OCI-LY3 (cell line): ENCODE data around the gene PTPRM.

ENCODE experiments used
- H2AFZ ChIP-seq: fragments of 200-600, 300-600 bp; shearing (Covaris generic); 2 replicates; pipeline ENCODE4 v1.6.0; 2014; ENCODE audit warnings: antibody characterized with exemption, low read depth, low read length
- H3K27ac ChIP-seq: fragments of 200-600, 300-600 bp; sonication (generic); 2 replicates; pipeline ENCODE4 v1.5.1; 2014; ENCODE audit warnings: mild to moderate bottlenecking, low read length, moderate library complexity, mixed read lengths
- H3K27me3 ChIP-seq: fragments of 200-600, 300-600 bp; sonication (generic); 2 replicates; pipeline ENCODE4 v1.6.1; 2014; ENCODE audit warnings: low read depth, low read length, mixed read lengths
- H3K36me3 ChIP-seq: fragments of 200-600, 300-600 bp; sonication (generic); replicated peaks from 2 replicates; pipeline ENCODE3; 2014; ENCODE audit warnings: low read depth, low read length, mixed read lengths
- H3K4me1 ChIP-seq: fragments of 300-600, 200-600 bp; sonication (generic); 2 replicates; pipeline ENCODE4 v1.6.1; 2014; ENCODE audit warnings: low read length, mixed read lengths
- H3K4me2 ChIP-seq: fragments of 200-600, 300-600 bp; sonication (generic); 2 replicates; pipeline ENCODE4 v1.6.1; 2014; ENCODE audit warnings: low read length, mixed read lengths
- H3K4me3 ChIP-seq: fragments of 300-600, 200-600 bp; sonication (generic); 2 replicates; pipeline ENCODE4 v1.5.1; 2014; ENCODE audit warnings: antibody characterized with exemption, mild to moderate bottlenecking, low read length, moderate library complexity
- H3K79me2 ChIP-seq: fragments of 300-600, 200-600 bp; shearing (Covaris generic); 2 replicates; pipeline ENCODE4 v1.6.1; 2014; ENCODE audit warnings: mild to moderate bottlenecking, low read length, mixed read lengths
- H3K9ac ChIP-seq: fragments of 300-600, 200-600 bp; shearing (Covaris generic); 2 replicates; pipeline ENCODE4 v1.6.0; 2014; ENCODE audit warnings: mild to moderate bottlenecking, low read length, moderate library complexity
- H3K9me3 ChIP-seq: fragments of 200-600, 300-600 bp; shearing (Covaris generic); 2 replicates; pipeline ENCODE4 v1.6.1; 2014; ENCODE audit warnings: low read length, mixed read lengths; ENCODE audit not compliant: insufficient read depth
- H4K20me1 ChIP-seq: fragments of 200-600, 300-600 bp; sonication (generic); 2 replicates; pipeline ENCODE4 v1.6.1; 2016; ENCODE audit warnings: low read length, mixed read lengths; ENCODE audit not compliant: insufficient read depth
- EZH2phosphoT487 ChIP-seq: fragments of 200-600 bp; shearing (Covaris generic); IDR thresholded peaks from 2 replicates; pipeline ENCODE4 v1.6.1; 2018; ENCODE audit warnings: antibody characterized with exemption, mixed run types, low read depth
- TF ChIP-seq, protein P1 (sequence below): fragments of 200-600, 300-600 bp; sonication (generic); IDR thresholded peaks from 2 replicates; pipeline ENCODE4 v1.5.1; 2014; ENCODE audit warnings: antibody characterized with exemption, low read length, low read depth

Gene PTPRM

GRCh38 chr18:8400825-8401224 is 833.7 kb downstream of the PTPRM start:
- Histone ChIP-seq H3K27me3 (peaks cover 13% of the 10 kb centered on the region; the same call in 1 of the 2 replicates), H3K4me2 (no peak overlapping the region), H3K4me3 (no peak overlapping the region), H3K9ac (no peak overlapping the region), H3K79me2 (no peaks in the 10 kb centered on the region), H4K20me1 (no peaks in the 10 kb centered on the region), H3K36me3 (no peaks in the 10 kb centered on the region), H3K27ac (no peak overlapping the region), H3K9me3 (no peaks in the 10 kb centered on the region), H2AFZ (no peak overlapping the region), H3K4me1 (no peaks in the 10 kb centered on the region)
- TF ChIP-seq, protein P1, sequence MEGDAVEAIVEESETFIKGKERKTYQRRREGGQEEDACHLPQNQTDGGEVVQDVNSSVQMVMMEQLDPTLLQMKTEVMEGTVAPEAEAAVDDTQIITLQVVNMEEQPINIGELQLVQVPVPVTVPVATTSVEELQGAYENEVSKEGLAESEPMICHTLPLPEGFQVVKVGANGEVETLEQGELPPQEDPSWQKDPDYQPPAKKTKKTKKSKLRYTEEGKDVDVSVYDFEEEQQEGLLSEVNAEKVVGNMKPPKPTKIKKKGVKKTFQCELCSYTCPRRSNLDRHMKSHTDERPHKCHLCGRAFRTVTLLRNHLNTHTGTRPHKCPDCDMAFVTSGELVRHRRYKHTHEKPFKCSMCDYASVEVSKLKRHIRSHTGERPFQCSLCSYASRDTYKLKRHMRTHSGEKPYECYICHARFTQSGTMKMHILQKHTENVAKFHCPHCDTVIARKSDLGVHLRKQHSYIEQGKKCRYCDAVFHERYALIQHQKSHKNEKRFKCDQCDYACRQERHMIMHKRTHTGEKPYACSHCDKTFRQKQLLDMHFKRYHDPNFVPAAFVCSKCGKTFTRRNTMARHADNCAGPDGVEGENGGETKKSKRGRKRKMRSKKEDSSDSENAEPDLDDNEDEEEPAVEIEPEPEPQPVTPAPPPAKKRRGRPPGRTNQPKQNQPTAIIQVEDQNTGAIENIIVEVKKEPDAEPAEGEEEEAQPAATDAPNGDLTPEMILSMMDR = no peak
- no peak for TF ChIP-seq EZH2phosphoT487

DNA sequence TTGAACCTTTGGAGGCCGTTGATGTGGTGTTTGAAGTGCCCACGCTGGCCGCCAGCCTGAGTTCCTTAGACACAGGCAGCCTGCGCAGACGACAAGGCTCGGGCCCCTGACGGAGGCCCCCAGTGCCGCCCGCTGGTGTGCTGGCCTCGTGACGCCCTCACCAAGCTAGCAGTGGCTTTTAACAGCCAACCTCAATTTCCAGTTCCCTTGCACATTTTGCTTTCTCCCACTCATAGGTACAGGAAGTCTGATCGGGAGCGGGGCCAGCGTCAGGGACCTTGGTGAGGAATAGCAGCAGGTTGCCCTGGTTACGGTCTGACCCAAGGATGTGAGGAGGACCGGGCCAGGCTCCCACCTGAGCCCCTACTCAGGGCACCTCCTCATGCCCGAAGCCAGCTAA is 834.5 kb downstream of the PTPRM start:
- no peaks in the 10 kb centered on the region for H3K36me3 ChIP-seq
- H4K20me1 ChIP-seq = no peaks in the 10 kb centered on the region
- no peaks in the 10 kb centered on the region for H3K79me2 ChIP-seq
- H2AFZ ChIP-seq = no peak overlapping the region
- no peak overlapping the region for H3K27ac ChIP-seq
- H3K27me3 ChIP-seq = peaks cover 13% of the 10 kb centered on the region; the same call in 1 of the 2 replicates
- no peaks in the 10 kb centered on the region for H3K9me3 ChIP-seq
- H3K4me2 ChIP-seq = no peak overlapping the region
- no peak overlapping the region for H3K9ac ChIP-seq
- TF ChIP-seq EZH2phosphoT487 = no peak
- no peak overlapping the region for H3K4me3 ChIP-seq
- H3K4me1 ChIP-seq = no peaks in the 10 kb centered on the region

GRCh38 chr18:8402237-8402636 is 835.1 kb downstream of the PTPRM start:
- Histone ChIP-seq H3K9me3 (no peaks in the 10 kb centered on the region), H4K20me1 (no peaks in the 10 kb centered on the region), H2AFZ (no peak overlapping the region), H3K9ac (no peak overlapping the region), H3K36me3 (no peaks in the 10 kb centered on the region), H3K27me3 (peaks cover 13% of the 10 kb centered on the region; the same call in 1 of the 2 replicates), H3K4me3 (no peak overlapping the region), H3K79me2 (no peaks in the 10 kb centered on the region), H3K27ac (no peak overlapping the region), H3K4me2 (no peak overlapping the region), H3K4me1 (no peaks in the 10 kb centered on the region)
- TF ChIP-seq EZH2phosphoT487 = no peak
- TF ChIP-seq, protein P1 = no peak

DNA sequence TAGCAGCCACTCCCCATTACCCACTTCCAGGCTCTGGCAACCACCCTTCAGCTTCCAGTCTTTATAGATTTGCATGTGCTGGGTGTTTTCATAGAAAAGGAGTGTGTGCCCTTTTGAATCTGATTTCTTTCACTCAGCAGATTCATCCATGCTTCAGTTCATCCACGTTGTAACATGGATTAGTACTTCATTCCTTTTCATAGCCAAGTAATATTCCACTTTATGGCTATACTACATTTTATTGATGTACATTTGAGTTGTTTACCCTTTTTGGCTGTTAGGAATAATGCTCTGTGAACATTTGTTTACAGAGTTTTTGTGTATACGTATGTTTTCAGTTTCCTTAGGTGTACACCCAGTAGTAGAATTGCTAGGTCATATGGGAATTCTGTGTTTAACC is 836.6 kb downstream of the PTPRM start:
- no peak overlapping the region for H3K27ac ChIP-seq
- no peaks in the 10 kb centered on the region for H4K20me1 ChIP-seq
- H3K9me3 ChIP-seq = no peaks in the 10 kb centered on the region
- H3K4me1 ChIP-seq = no peaks in the 10 kb centered on the region
- H3K36me3 ChIP-seq = no peaks in the 10 kb centered on the region
- no peak for TF ChIP-seq EZH2phosphoT487
- TF ChIP-seq, protein P1 = no peak
- H3K79me2 ChIP-seq = no peaks in the 10 kb centered on the region
- H3K4me2 ChIP-seq = no peak overlapping the region
- peaks cover 13% of the 10 kb centered on the region; the same call in 1 of the 2 replicates for H3K27me3 ChIP-seq
- no peak overlapping the region for H3K9ac ChIP-seq
- no peak overlapping the region for H2AFZ ChIP-seq
- no peak overlapping the region for H3K4me3 ChIP-seq
